Measurements from ENCODE around the gene ATXN1.

ATXN1 gene

GRCh38 chr6:16742116-16742515 lies 19.1 kb downstream of the ATXN1 start:
- no peak for DNase-seq

GRCh38 chr6:16741112-16742016 lies 19.9 kb downstream of the ATXN1 start:
- DNase-seq, result peak; percentile 39

GRCh38 chr6:16740097-16740496 lies 21.2 kb downstream of the ATXN1 start:
- DNase-seq, result no peak

- DNase-seq, result no peak
These were observed 21.9 kb downstream of the ATXN1 start for GRCh38 chr6:16739329-16739801.

GRCh38 chr6:16737925-16738324 lies 23.3 kb downstream of the ATXN1 start:
- no peak for DNase-seq

- DNase-seq, result no peak
These were observed 24.1 kb downstream of the ATXN1 start for GRCh38 chr6:16736856-16737775.

- DNase-seq, result no peak
These were observed 26.2 kb downstream of the ATXN1 start for GRCh38 chr6:16735014-16735413.

- no peak for DNase-seq
These were observed 28.2 kb downstream of the ATXN1 start for GRCh38 chr6:16733085-16733484.

GRCh38 chr6:16731478-16732051 lies 29.7 kb downstream of the ATXN1 start:
- DNase-seq, result peak; percentile 64

- DNase-seq, result peak; percentile 53
These were observed 30.4 kb downstream of the ATXN1 start for GRCh38 chr6:16730738-16731477.

- DNase-seq, result no peak
These were observed 31.5 kb downstream of the ATXN1 start for GRCh38 chr6:16729744-16730143.

GRCh38 chr6:16729183-16729691 lies 32.0 kb downstream of the ATXN1 start:
- DNase-seq, result no peak

GRCh38 chr6:16728513-16729182 lies 32.6 kb downstream of the ATXN1 start:
- no peak for DNase-seq

- DNase-seq, result no peak
These were observed 33.3 kb downstream of the ATXN1 start for GRCh38 chr6:16727996-16728395.

- no peak for DNase-seq
These were observed 36.0 kb downstream of the ATXN1 start for GRCh38 chr6:16725145-16725864.

GRCh38 chr6:16723826-16724225 lies 37.4 kb downstream of the ATXN1 start:
- DNase-seq, result no peak

GRCh38 chr6:16723402-16723801 lies 37.9 kb downstream of the ATXN1 start:
- DNase-seq, result no peak

GRCh38 chr6:16722630-16723029 lies 38.6 kb downstream of the ATXN1 start:
- DNase-seq, result no peak

GRCh38 chr6:16721977-16722376 lies 39.3 kb downstream of the ATXN1 start:
- no peak for DNase-seq

- DNase-seq, result no peak
These were observed 40.4 kb downstream of the ATXN1 start for GRCh38 chr6:16720861-16721260.

GRCh38 chr6:16719488-16719887 lies 41.8 kb downstream of the ATXN1 start:
- DNase-seq, result no peak

Data from CD4-positive, alpha-beta T cell treated with Interleukin-21 for 1 hour (primary cell).